Glutamatergic neuron (in vitro differentiated cells): ENCODE data around the gene NEGR1. TPM values are rescaled to one million over a fixed set of nuclear protein-coding genes. Genes with fewer than 3 reads are reported as not detected.

Source experiments
- DNase-seq: peaks from one replicate; pipeline ENCODE4 v3.0.0; 2022
- H3K27ac Mint-ChIP-seq: one replicate; pipeline ENCODE4 v1.8.0; 2020; ENCODE audit warnings: mild to moderate bottlenecking, mixed read lengths, inconsistent platforms; ENCODE audit not compliant: unreplicated experiment
- H3K27me3 Mint-ChIP-seq: one replicate; pipeline ENCODE4 v1.8.0; 2020; ENCODE audit warnings: mild to moderate bottlenecking, moderate library complexity, mixed read lengths, inconsistent platforms; ENCODE audit not compliant: unreplicated experiment
- H3K36me3 Mint-ChIP-seq: one replicate; pipeline ENCODE4 v1.8.0; 2020; ENCODE audit warnings: mild to moderate bottlenecking, mixed read lengths, inconsistent platforms; ENCODE audit not compliant: unreplicated experiment
- H3K4me1 Mint-ChIP-seq: one replicate; pipeline ENCODE4 v1.8.0; 2020; ENCODE audit warnings: mild to moderate bottlenecking, low read depth, mixed read lengths, inconsistent platforms; ENCODE audit not compliant: unreplicated experiment
- H3K4me3 Mint-ChIP-seq: one replicate; pipeline ENCODE4 v1.8.0; 2020; ENCODE audit warnings: mild to moderate bottlenecking, mixed read lengths, inconsistent platforms; ENCODE audit not compliant: unreplicated experiment
- H3K9me3 Mint-ChIP-seq: one replicate; pipeline ENCODE4 v1.8.0; 2020; ENCODE audit warnings: mild to moderate bottlenecking, moderate library complexity, mixed read lengths, inconsistent platforms; ENCODE audit not compliant: unreplicated experiment
- CTCF ChIP-seq: fragments of 200-600 bp; sonication (generic); IDR thresholded peaks from one replicate; pipeline ENCODE4 v1.5.0; 2021; ENCODE audit not compliant: partially characterized antibody, unreplicated experiment
- total RNA-seq: library from RNA; stranded (reverse); fragmentation: NEBNext Ultra II Directional; extraction: Animal tissue kit (Norgen Biotek cat#: 25700); gene quantifications from one replicate; pipeline ENCODE4 v1.2.1, GENCODE V29; 2021; ENCODE audit not compliant: unreplicated experiment

Gene NEGR1
- total RNA-seq, 1 donor from 2014 or later, result 0.51 TPM

- Mint-ChIP-seq H3K27ac (no peak overlapping the region), H3K9me3 (no peaks in the 10 kb centered on the region), H3K27me3 (no peaks in the 10 kb centered on the region), H3K4me3 (no peak overlapping the region), H3K36me3 (no peaks in the 10 kb centered on the region), H3K4me1 (no peaks in the 10 kb centered on the region)
- no peak for DNase-seq
- TF ChIP-seq CTCF, result no peak
These were observed 247.5 kb downstream of the NEGR1 start for GRCh38 chr1:72034827-72035226.

- Mint-ChIP-seq H3K4me3 (no peak overlapping the region), H3K27ac (no peak overlapping the region), H3K27me3 (peaks cover 1% of the 10 kb centered on the region), H3K9me3 (no peaks in the 10 kb centered on the region), H3K36me3 (no peaks in the 10 kb centered on the region), H3K4me1 (peaks cover 3% of the 10 kb centered on the region)
- no peak for TF ChIP-seq CTCF
- no peak for DNase-seq
These were observed 259.0 kb downstream of the NEGR1 start for GRCh38 chr1:72023063-72023930.

- Mint-ChIP-seq H3K4me1 (peaks cover 3% of the 10 kb centered on the region), H3K27ac (no peak overlapping the region), H3K4me3 (no peak overlapping the region), H3K36me3 (no peaks in the 10 kb centered on the region), H3K27me3 (no peaks in the 10 kb centered on the region), H3K9me3 (no peaks in the 10 kb centered on the region)
- DNase-seq, result no peak
- no peak for TF ChIP-seq CTCF
These were observed 263.8 kb downstream of the NEGR1 start for GRCh38 chr1:72018562-72018961.

DNA sequence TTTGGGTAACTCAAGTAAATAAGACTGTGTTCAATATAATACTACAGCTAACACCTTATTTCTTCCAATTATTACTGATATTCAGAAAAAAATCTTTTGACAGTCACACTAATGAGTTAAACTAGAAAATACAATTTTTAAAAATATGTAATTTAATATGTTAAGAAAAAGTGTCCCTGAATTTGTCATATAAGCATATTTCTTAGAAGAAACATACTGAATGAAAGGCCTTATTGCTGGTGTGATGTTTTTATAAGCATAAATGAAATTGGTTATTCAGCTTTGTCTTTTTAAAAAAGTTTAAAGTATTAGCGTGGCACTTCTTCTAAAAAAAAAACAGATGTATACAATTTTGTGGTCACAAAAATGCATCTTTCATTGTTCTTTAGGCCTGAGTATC lies 267.3 kb downstream of the NEGR1 start:
- Mint-ChIP-seq H3K4me3 (no peak overlapping the region), H3K36me3 (no peaks in the 10 kb centered on the region), H3K27me3 (no peaks in the 10 kb centered on the region), H3K27ac (no peak overlapping the region), H3K4me1 (peaks cover 1% of the 10 kb centered on the region), H3K9me3 (no peaks in the 10 kb centered on the region)
- no peak for DNase-seq
- no peak for TF ChIP-seq CTCF

DNA sequence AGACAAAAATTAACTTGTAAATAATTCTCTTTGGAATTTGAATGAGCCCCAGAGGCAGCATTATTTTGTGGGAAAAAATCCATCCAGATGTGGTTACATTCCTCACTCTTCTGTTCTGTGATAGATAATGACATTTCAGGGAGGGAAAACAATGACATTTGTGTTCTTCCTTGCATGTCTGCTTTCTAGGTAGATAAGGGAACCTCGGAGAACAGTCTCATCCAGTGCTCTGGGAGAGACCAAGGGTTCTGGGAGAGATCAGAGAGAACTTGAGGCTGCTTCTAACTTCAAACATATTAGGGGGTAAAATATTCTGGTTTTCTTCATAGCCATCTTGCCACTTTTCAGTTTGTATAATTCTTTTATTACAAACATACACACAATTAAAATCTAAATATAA lies 269.2 kb downstream of the NEGR1 start:
- H3K36me3 Mint-ChIP-seq, result no peaks in the 10 kb centered on the region
- H3K4me1 Mint-ChIP-seq, result peaks cover 1% of the 10 kb centered on the region
- TF ChIP-seq CTCF, result no peak

More for the DNA sequence above, 269.2 kb downstream of the NEGR1 start:
- Mint-ChIP-seq H3K9me3 (no peaks in the 10 kb centered on the region), H3K27ac (no peak overlapping the region), H3K4me3 (no peak overlapping the region), H3K27me3 (no peaks in the 10 kb centered on the region)
- no peak for DNase-seq
